GM12878 (cell line): ENCODE measurements around the gene PLEKHN1. TPM values are rescaled to one million over a fixed set of nuclear protein-coding genes. Genes with fewer than 3 reads are reported as not detected.

Experiments
- ATAC-seq: fragments of 200-7000 bp; cut with Tn5 transposase; 3 replicates; pipeline ENCODE4 v1.9.1; 2020; ENCODE audit warnings: mild to moderate bottlenecking, moderate library complexity
- BruUV-seq: library from RNA; stranded (reverse); fragments of 400-500 nt; replicated peaks from 2 replicates; lab custom pipeline; 2021; lab: Mats Ljungman, UMichigan
- CTCF ChIA-PET: fragments of 300-600 bp; sonication (Branson Sonifier 250); formaldehyde crosslinking; extraction: SDS; loops from one replicate; lab custom pipeline; 2021; ENCODE audit warnings: inconsistent platforms; lab: Yijun Ruan, JAX
- POLR2A ChIA-PET: fragments of 350-600 bp; formaldehyde crosslinking; extraction: SDS; loops from one replicate; lab custom pipeline; 2021; ENCODE audit warnings: inconsistent platforms; lab: Charles Lee
- RAD21 ChIA-PET: fragments of 300-600 bp; sonication (Branson Sonifier 250); formaldehyde crosslinking; loops from one replicate; lab custom pipeline; 2023; ENCODE audit warnings: antibody characterized with exemption; ENCODE audit not compliant: unreplicated experiment; lab: Charles Lee
- SMC1A ChIA-PET: fragments of 300-600 bp; sonication (Branson Sonifier 250); formaldehyde crosslinking; loops from one replicate; lab custom pipeline; 2023; ENCODE audit not compliant: unreplicated experiment, uncharacterized antibody; lab: Charles Lee
- DNase-seq: peaks from one replicate; pipeline ENCODE4 v3.0.0-alpha.2; 2011; ENCODE audit warnings: low read depth, low spot score
- FAIRE-seq: peaks from 3 replicates; lab custom pipeline; 2011; peaks lifted over from hg19 to GRCh38; lab: Jason Lieb, UNC
- H2AFZ ChIP-seq: 2 replicates; pipeline ENCODE4 v1.6.0; 2011; ENCODE audit warnings: low read depth, low read length, control low read depth; ENCODE audit not compliant: control insufficient read depth
- H3K27ac ChIP-seq: 2 replicates; pipeline ENCODE4 v1.5.1; 2011; ENCODE audit warnings: control low read depth; ENCODE audit not compliant: control insufficient read depth, insufficient read depth
- H3K27me3 ChIP-seq, 2 experiments: replicated peaks in 1 of 2; 2 replicates each; pipeline versions ENCODE4 v1.6.0 to v1.6.1; 2011; ENCODE audit warnings: low read length in 1 of 2; ENCODE audit not compliant: control insufficient read depth in 2 of 2, insufficient read depth in 2 of 2
- H3K36me3 ChIP-seq, 2 experiments: 2 replicates each; pipeline ENCODE4 v1.5.1; 2011; ENCODE audit warnings: low read length in 1 of 2; ENCODE audit not compliant: control insufficient read depth in 2 of 2, insufficient read depth in 2 of 2
- H3K4me1 ChIP-seq: 2 replicates; pipeline ENCODE4 v1.6.1; 2011; ENCODE audit warnings: mild to moderate bottlenecking, low read length, moderate library complexity, mixed read lengths; ENCODE audit not compliant: control insufficient read depth, insufficient read depth
- H3K4me2 ChIP-seq: 2 replicates; pipeline ENCODE4 v1.6.0; 2011; ENCODE audit warnings: control low read depth; ENCODE audit not compliant: control insufficient read depth, insufficient read depth
- H3K4me3 ChIP-seq: fragments of 200-600 bp; sonication (generic); 2 replicates; pipeline ENCODE4 v1.5.1; 2016
- H3K79me2 ChIP-seq: 2 replicates; pipeline ENCODE4 v1.6.0; 2011; ENCODE audit warnings: low read length; ENCODE audit not compliant: control insufficient read depth, insufficient read depth
- H3K9ac ChIP-seq: 2 replicates; pipeline ENCODE4 v1.8.0; 2011; ENCODE audit warnings: low read length, control low read depth, mixed read lengths; ENCODE audit not compliant: control insufficient read depth, insufficient read depth
- H3K9me3 ChIP-seq: replicated peaks from 3 replicates; pipeline ENCODE4 v1.5.1; 2011; ENCODE audit warnings: mild to moderate bottlenecking, low read length; ENCODE audit not compliant: control insufficient read depth, insufficient read depth
- H4K20me1 ChIP-seq: 2 replicates; pipeline ENCODE4 v1.6.0; 2011; ENCODE audit not compliant: control insufficient read depth, insufficient read depth
- ATF2 ChIP-seq: IDR thresholded peaks from 2 replicates; pipeline ENCODE4 v1.6.1; 2012; ENCODE audit warnings: low read length, inconsistent platforms
- NFIC ChIP-seq: IDR thresholded peaks from 2 replicates; pipeline ENCODE4 v1.6.1; 2012; ENCODE audit warnings: low read depth, mild to moderate bottlenecking, inconsistent platforms, low read length, moderate library complexity
- NR2F1 ChIP-seq: fragments of 450-650 bp; conservative IDR thresholded peaks from 2 replicates; pipeline ENCODE4 v1.6.1; 2017; ENCODE audit warnings: mild to moderate bottlenecking
- PKNOX1 ChIP-seq: fragments of 450-650 bp; IDR thresholded peaks from 2 replicates; pipeline ENCODE4 v1.6.1; 2016; ENCODE audit warnings: mild to moderate bottlenecking
- POU2F2 ChIP-seq: IDR thresholded peaks from 3 replicates; pipeline ENCODE4 v1.6.1; 2011; ENCODE audit warnings: low read depth, mild to moderate bottlenecking, low read length, borderline replicate concordance
- SKIL ChIP-seq: fragments of 450-650 bp; IDR thresholded peaks from 2 replicates; pipeline ENCODE4 v1.6.1; 2017; ENCODE audit warnings: mild to moderate bottlenecking, low read depth, inconsistent platforms; ENCODE audit not compliant: poor library complexity, severe bottlenecking
- STAT1 ChIP-seq: fragments of 450-650 bp; conservative IDR thresholded peaks from 2 replicates; pipeline ENCODE4 v1.6.1; 2014; ENCODE audit warnings: antibody characterized with exemption, mild to moderate bottlenecking
- TARDBP ChIP-seq: IDR thresholded peaks from 2 replicates; pipeline ENCODE4 v1.6.1; 2016; ENCODE audit warnings: borderline replicate concordance
- ZBED1 ChIP-seq: IDR thresholded peaks from 2 replicates; pipeline ENCODE4 v1.6.1; 2016; ENCODE audit warnings: borderline replicate concordance
- WGBS: methylation state at CpG from one replicate; pipeline ENCODE4 v1.1.6; 2016; ENCODE audit warnings: low lambda C conversion rate; ENCODE audit not compliant: insufficient replicate concordance, insufficient coverage; ENCODE audit errors: missing lambda C conversion rate; 5-methylcytosine and 5-hydroxymethylcytosine counted together
- in situ Hi-C: fragments of 300-500 bp; cut with MboI; formaldehyde crosslinking; loops from 9 replicates; pipeline ENCODE4 v1.14.3; 2018; ENCODE audit warnings: mixed read lengths
- intact Hi-C: fragments of 100-400 bp; cut with micrococcal nuclease; formaldehyde crosslinking; loops from one replicate; pipeline ENCODE4 v1.14.2; 2022; ENCODE audit not compliant: unreplicated experiment
- polyA plus RNA-seq, 11 experiments: library from polyadenylated mRNA; depleted of rRNA in 4 of 11; unstranded in 6 of 11; stranded (reverse) in 5 of 11; fragments of >200 nt; fragmentation: Nextera tagmentation in 4 of 11; fragmentation: Illumina TruSeq in 1 of 11; extraction: Ambion mirVana in 4 of 11; extraction: Trizol in 1 of 11; gene quantifications; 1 replicate in 1 of 11; 2 replicates in 10 of 11; pipeline versions ENCODE4 v1.2.1 to v1.2.3, GENCODE V29; 2011 to 2016; ENCODE audit warnings: inconsistent platforms in 2 of 11, missing spikeins in 2 of 11, low read depth in 1 of 11
- total RNA-seq, 4 experiments: library from RNA; depleted of rRNA in 3 of 4; stranded (reverse); fragments of >200 nt in 3 of 4; fragmentation: Illumina TruSeq in 1 of 4; extraction: Trizol in 1 of 4; gene quantifications; 2 replicates each; pipeline versions ENCODE4 v1.2.1 to v1.2.3, GENCODE V29; 2013 to 2021
- TF ChIP-seq, protein P1 (sequence below): IDR thresholded peaks from 2 replicates; pipeline ENCODE4 v1.6.1; 2011; ENCODE audit warnings: low read depth, low read length, improper control_type of control experiment, borderline replicate concordance
- TF ChIP-seq, protein P2 (sequence below): fragments of 450-650 bp; IDR thresholded peaks from 2 replicates; pipeline ENCODE4 v1.6.1; 2017; ENCODE audit warnings: low read depth, mild to moderate bottlenecking, moderate library complexity
- TF ChIP-seq, protein P3 (sequence below): fragments of 150-350 bp; IDR thresholded peaks from 2 replicates; pipeline ENCODE4 v1.6.1; 2014; ENCODE audit warnings: mild to moderate bottlenecking, low read depth, low read length

The PLEKHN1 gene
- total and polyA plus RNA-seq, 10 of the 15 experiments (the other 5 are each of a cell fraction or from before 2014, with no cell fraction given): 0.04 to 0.26 (median 0.18) TPM; not detected in 6

DNA sequence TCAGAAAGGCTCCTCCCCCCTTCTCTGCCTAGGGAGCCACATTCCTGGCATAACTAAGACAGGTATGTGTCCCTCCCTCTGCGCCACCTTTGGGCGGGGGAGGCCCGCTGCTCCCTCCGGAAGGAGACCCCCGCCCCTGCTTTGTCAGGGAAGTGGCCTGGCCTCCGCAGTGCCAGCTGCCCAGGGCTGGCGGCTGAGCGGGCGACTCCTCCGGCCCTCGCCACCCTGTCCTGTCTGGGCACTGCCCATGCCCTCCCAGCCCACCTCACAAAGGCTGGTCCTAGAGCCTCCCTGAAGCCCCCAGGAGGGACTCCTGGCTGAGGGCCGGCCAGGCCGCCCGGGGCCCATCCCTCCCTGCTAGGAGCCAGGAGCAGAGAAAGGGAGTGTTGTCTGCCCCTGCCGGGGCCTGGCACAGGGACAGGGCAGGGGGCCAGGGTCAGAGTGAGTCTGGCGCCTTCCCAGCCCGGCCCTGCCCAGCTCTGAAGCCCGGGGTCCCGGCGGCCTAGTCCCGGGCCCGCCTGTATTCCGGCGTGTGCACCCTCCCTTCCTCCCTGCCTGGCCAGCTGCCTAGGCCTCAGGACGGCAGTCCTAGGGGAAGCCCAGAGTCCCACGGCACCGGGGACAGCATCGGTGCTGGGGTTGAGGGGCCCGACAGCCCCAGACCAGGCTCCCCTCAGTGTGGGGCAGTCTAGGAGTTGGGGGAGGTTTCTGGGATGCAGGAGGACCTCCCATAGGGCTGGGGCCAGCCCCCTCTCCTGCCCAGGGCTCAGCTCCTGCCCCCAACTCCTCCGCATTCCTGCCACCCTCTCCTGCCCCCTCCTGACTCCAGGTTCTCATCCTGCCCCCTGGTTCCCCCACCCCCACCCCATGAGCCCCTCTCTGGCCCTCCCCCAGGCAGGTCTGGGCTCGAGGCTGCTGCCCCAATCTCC, 58.8 kb downstream of the PLEKHN1 start:
- WGBS: 65% methylated on average over 28 of the region's 31 CpGs
- in situ Hi-C loops: loop anchor here (5.0 kb wide), 1 partner anchor 37 kb away; no protein-coding TSS in a partner anchor
- H3K4me3 ChIP-seq: no peak overlapping the region
- no peaks in the 10 kb centered on the region for H3K9me3 ChIP-seq
- FAIRE-seq (no peak), DNase-seq (no peak), ATAC-seq (no peak)
- no peaks in the 10 kb centered on the region for H3K27me3 ChIP-seq
- H3K9ac ChIP-seq: no peak overlapping the region
- H3K4me2 ChIP-seq: no peak overlapping the region
- H2AFZ ChIP-seq: no peak overlapping the region
- RAD21 ChIA-PET: no interaction called here
- SMC1A ChIA-PET: no interaction called here
- H3K79me2 ChIP-seq: peaks cover 2% of the 10 kb centered on the region; the same call in 1 of the 2 replicates
- H3K36me3 ChIP-seq: no peaks in the 10 kb centered on the region; a peak in 1 of 4 replicates
- intact Hi-C loops: no loop called here
- H3K27ac ChIP-seq: no peak overlapping the region
- no peaks in the 10 kb centered on the region for H4K20me1 ChIP-seq
- TF ChIP-seq TARDBP: no peak
- TF ChIP-seq, protein P1, sequence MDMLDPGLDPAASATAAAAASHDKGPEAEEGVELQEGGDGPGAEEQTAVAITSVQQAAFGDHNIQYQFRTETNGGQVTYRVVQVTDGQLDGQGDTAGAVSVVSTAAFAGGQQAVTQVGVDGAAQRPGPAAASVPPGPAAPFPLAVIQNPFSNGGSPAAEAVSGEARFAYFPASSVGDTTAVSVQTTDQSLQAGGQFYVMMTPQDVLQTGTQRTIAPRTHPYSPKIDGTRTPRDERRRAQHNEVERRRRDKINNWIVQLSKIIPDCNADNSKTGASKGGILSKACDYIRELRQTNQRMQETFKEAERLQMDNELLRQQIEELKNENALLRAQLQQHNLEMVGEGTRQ: no peak
- TF ChIP-seq, protein P2, sequence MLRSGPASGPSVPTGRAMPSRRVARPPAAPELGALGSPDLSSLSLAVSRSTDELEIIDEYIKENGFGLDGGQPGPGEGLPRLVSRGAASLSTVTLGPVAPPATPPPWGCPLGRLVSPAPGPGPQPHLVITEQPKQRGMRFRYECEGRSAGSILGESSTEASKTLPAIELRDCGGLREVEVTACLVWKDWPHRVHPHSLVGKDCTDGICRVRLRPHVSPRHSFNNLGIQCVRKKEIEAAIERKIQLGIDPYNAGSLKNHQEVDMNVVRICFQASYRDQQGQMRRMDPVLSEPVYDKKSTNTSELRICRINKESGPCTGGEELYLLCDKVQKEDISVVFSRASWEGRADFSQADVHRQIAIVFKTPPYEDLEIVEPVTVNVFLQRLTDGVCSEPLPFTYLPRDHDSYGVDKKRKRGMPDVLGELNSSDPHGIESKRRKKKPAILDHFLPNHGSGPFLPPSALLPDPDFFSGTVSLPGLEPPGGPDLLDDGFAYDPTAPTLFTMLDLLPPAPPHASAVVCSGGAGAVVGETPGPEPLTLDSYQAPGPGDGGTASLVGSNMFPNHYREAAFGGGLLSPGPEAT: no peak
- no peak for TF ChIP-seq NFIC
- no peak for TF ChIP-seq POU2F2
- no peak for TF ChIP-seq NR2F1
- no peak for TF ChIP-seq SKIL
- no peak for TF ChIP-seq ATF2
- no peak for TF ChIP-seq STAT1
- no peak for TF ChIP-seq ZBED1
- no peak for TF ChIP-seq PKNOX1
- TF ChIP-seq, protein P3, sequence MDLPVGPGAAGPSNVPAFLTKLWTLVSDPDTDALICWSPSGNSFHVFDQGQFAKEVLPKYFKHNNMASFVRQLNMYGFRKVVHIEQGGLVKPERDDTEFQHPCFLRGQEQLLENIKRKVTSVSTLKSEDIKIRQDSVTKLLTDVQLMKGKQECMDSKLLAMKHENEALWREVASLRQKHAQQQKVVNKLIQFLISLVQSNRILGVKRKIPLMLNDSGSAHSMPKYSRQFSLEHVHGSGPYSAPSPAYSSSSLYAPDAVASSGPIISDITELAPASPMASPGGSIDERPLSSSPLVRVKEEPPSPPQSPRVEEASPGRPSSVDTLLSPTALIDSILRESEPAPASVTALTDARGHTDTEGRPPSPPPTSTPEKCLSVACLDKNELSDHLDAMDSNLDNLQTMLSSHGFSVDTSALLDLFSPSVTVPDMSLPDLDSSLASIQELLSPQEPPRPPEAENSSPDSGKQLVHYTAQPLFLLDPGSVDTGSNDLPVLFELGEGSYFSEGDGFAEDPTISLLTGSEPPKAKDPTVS: no peak
- CTCF ChIA-PET: interaction anchor here (0.8 to 2.5 kb wide), 4 partner anchors 8 to 41 kb away, joined by 3 to 10 read pairs (median 4); no protein-coding TSS in a partner anchor
- POLR2A ChIA-PET: interaction anchor here (0.6 kb wide), 1 partner anchor 39 kb away, joined by 4 read pairs; no protein-coding TSS in a partner anchor
- H3K4me1 ChIP-seq: peaks cover 7% of the 10 kb centered on the region
- no TSS peak for BruUV-seq
